ENCODE data around the gene CLDN5. TPM values are rescaled to one million over a fixed set of nuclear protein-coding genes. Genes with fewer than 3 reads are reported as not detected.

CLDN5 gene
- total and polyA plus RNA-seq, 2 donors (not counting 1 experiment from before 2014, with no cell fraction given): 0.33 TPM; not detected in 1

- TF ChIP-seq CTCF (conservative IDR thresholded peaks at IDR 0.05 in 1 of 2, IDR thresholded peaks at IDR 0.05 in 1 of 2; ENCODE audit: low read depth in 1 of 2, low read length in 2 of 2) (no peak), EZH2 (IDR thresholded peaks at IDR 0.05; ENCODE audit: low read length, missing control alignments) (no peak)
- Histone ChIP-seq H3K79me2 (ENCODE audit: control insufficient read depth, insufficient read depth, low read length) (no peaks in the 10 kb centered on the region), H3K27ac (ENCODE audit: insufficient read depth, low read length) (no peak overlapping the region), H3K36me3 (ENCODE audit: control insufficient read depth, insufficient read depth, low read length) (no peaks in the 10 kb centered on the region), H3K9ac (ENCODE audit: insufficient read depth, low read length) (no peak overlapping the region), H3K4me2 (ENCODE audit: extremely low read depth, insufficient read depth, low read length) (no peak overlapping the region), H3K27me3 (ENCODE audit: control insufficient read depth, insufficient read depth, low read length) (no peaks in the 10 kb centered on the region), H3K4me3 (replicated peaks in 1 of 4; ENCODE audit: control extremely low read depth in 1 of 4, insufficient read depth in 1 of 4, low read depth in 3 of 4, low read length in 4 of 4) (no peak overlapping the region), H2AFZ (ENCODE audit: low read length) (no peak overlapping the region), H4K20me1 (ENCODE audit: control insufficient read depth, extremely low read depth, insufficient read depth, low read length) (no peaks in the 10 kb centered on the region), H3K4me1 (ENCODE audit: control insufficient read depth, extremely low read depth, insufficient read depth, low read length) (no peaks in the 10 kb centered on the region), H3K9me3 (ENCODE audit: control insufficient read depth, insufficient read depth, low read depth, low read length) (no peaks in the 10 kb centered on the region)
- no peak for DNase-seq (ENCODE audit: low read depth in 2 of 2)
Observed at GRCh38 chr22:19546680-19547079, 22.5 kb upstream of the CLDN5 start.

GRCh38 chr22:19545935-19546207 is 21.7 kb upstream of the CLDN5 start:
- no peak for DNase-seq (ENCODE audit: low read depth in 2 of 2)
- Histone ChIP-seq H2AFZ (ENCODE audit: low read length) (no peak overlapping the region), H3K9ac (ENCODE audit: insufficient read depth, low read length) (no peak overlapping the region), H3K36me3 (ENCODE audit: control insufficient read depth, insufficient read depth, low read length) (no peaks in the 10 kb centered on the region), H3K4me2 (ENCODE audit: extremely low read depth, insufficient read depth, low read length) (no peak overlapping the region), H3K9me3 (ENCODE audit: control insufficient read depth, insufficient read depth, low read depth, low read length) (no peaks in the 10 kb centered on the region), H3K27ac (ENCODE audit: insufficient read depth, low read length) (no peak overlapping the region), H3K4me3 (replicated peaks in 1 of 4; ENCODE audit: control extremely low read depth in 1 of 4, insufficient read depth in 1 of 4, low read depth in 3 of 4, low read length in 4 of 4) (no peak overlapping the region), H3K27me3 (ENCODE audit: control insufficient read depth, insufficient read depth, low read length) (no peaks in the 10 kb centered on the region), H3K79me2 (ENCODE audit: control insufficient read depth, insufficient read depth, low read length) (no peaks in the 10 kb centered on the region), H4K20me1 (ENCODE audit: control insufficient read depth, extremely low read depth, insufficient read depth, low read length) (no peaks in the 10 kb centered on the region), H3K4me1 (ENCODE audit: control insufficient read depth, extremely low read depth, insufficient read depth, low read length) (no peaks in the 10 kb centered on the region)
- no peak for TF ChIP-seq CTCF (conservative IDR thresholded peaks at IDR 0.05 in 1 of 2, IDR thresholded peaks at IDR 0.05 in 1 of 2; ENCODE audit: low read depth in 1 of 2, low read length in 2 of 2)
- no peak for TF ChIP-seq EZH2 (IDR thresholded peaks at IDR 0.05; ENCODE audit: low read length, missing control alignments)

DNA sequence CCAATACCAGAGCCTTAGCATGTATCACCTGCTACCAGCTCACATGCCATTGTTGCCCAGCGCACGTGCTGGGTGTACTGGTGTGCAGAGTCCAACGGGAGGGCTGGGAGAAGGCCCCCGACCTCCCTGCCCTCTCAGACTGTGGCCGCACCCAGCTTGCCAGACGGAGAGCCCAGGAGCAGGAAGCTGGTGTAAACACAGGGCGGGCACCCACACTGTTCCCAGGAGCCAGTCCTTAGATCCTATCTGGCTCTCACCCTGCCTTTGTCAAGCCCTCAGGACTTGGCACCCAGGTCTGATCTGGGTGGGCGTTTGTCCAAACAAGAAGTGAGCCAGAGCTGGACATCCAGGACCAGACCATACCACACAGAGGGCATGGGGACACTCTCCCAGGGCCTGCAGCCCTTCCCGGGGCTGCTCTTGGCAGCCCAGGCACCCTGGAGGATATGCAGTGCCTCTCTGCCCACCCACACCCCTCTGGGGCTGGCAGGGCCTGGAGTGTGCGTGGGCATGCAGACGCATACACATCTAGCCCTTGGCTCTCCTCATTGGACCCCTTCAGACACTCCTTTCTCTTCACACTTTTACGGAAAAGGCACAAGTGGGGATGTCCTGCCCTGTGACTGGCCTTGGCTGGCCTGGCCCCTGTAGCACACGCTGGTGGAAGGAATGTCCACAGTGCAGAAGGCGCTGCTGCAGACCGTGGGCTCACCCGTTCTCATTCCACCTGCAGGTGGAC is 19.9 kb upstream of the CLDN5 start:
- no peaks in the 10 kb centered on the region for H3K79me2 ChIP-seq (ENCODE audit: control insufficient read depth, insufficient read depth, low read length)
- H3K27ac ChIP-seq (ENCODE audit: insufficient read depth, low read length): no peak overlapping the region
- H2AFZ ChIP-seq (ENCODE audit: low read length): no peak overlapping the region
- no peak overlapping the region for H3K4me3 ChIP-seq (replicated peaks in 1 of 4; ENCODE audit: control extremely low read depth in 1 of 4, insufficient read depth in 1 of 4, low read depth in 3 of 4, low read length in 4 of 4)
- no peaks in the 10 kb centered on the region for H3K27me3 ChIP-seq (ENCODE audit: control insufficient read depth, insufficient read depth, low read length)
- TF ChIP-seq CTCF (conservative IDR thresholded peaks at IDR 0.05 in 1 of 2, IDR thresholded peaks at IDR 0.05 in 1 of 2; ENCODE audit: low read depth in 1 of 2, low read length in 2 of 2) (no peak), EZH2 (IDR thresholded peaks at IDR 0.05; ENCODE audit: low read length, missing control alignments) (no peak)
- no peaks in the 10 kb centered on the region for H3K9me3 ChIP-seq (ENCODE audit: control insufficient read depth, insufficient read depth, low read depth, low read length)
- H3K9ac ChIP-seq (ENCODE audit: insufficient read depth, low read length): no peak overlapping the region
- no peaks in the 10 kb centered on the region for H3K36me3 ChIP-seq (ENCODE audit: control insufficient read depth, insufficient read depth, low read length)
- no peaks in the 10 kb centered on the region for H3K4me1 ChIP-seq (ENCODE audit: control insufficient read depth, extremely low read depth, insufficient read depth, low read length)
- no peaks in the 10 kb centered on the region for H4K20me1 ChIP-seq (ENCODE audit: control insufficient read depth, extremely low read depth, insufficient read depth, low read length)
- DNase-seq (ENCODE audit: low read depth in 2 of 2): no peak
- no peak overlapping the region for H3K4me2 ChIP-seq (ENCODE audit: extremely low read depth, insufficient read depth, low read length)

Measured in fibroblast of lung (primary cell).